GM23338 (cell line): ENCODE results near the gene APOC1. TPM values are rescaled to one million over a fixed set of nuclear protein-coding genes. Genes with fewer than 3 reads are reported as not detected.

Experiments
- ATAC-seq: fragments of 200-7000 bp; cut with Tn5 transposase; 3 replicates; pipeline ENCODE4 v1.9.1; 2020
- DNase-seq: peaks from one replicate; pipeline ENCODE4 v3.0.0-alpha.2; 2015; ENCODE audit warnings: low spot score
- H2AFZ ChIP-seq: fragments of 200-600 bp; sonication (generic); 2 replicates; pipeline ENCODE4 v1.8.0; 2016; ENCODE audit warnings: antibody characterized with exemption, mild to moderate bottlenecking, moderate library complexity
- H3F3A ChIP-seq: fragments of 200-600 bp; sonication (generic); replicated peaks from 2 replicates; pipeline ENCODE4 v1.8.0; 2017; ENCODE audit warnings: antibody characterized with exemption, mixed run types, low read depth
- H3K27ac ChIP-seq: fragments of 200-600 bp; sonication (generic); 2 replicates; pipeline ENCODE4 v1.6.1; 2016; ENCODE audit warnings: low read depth
- H3K27me3 ChIP-seq: fragments of 200-600 bp; sonication (generic); 2 replicates; pipeline ENCODE4 v1.8.0; 2016; ENCODE audit warnings: mild to moderate bottlenecking, mixed run types, moderate library complexity; ENCODE audit not compliant: insufficient read depth
- H3K36me3 ChIP-seq: fragments of 200-600 bp; sonication (generic); 2 replicates; pipeline ENCODE4 v1.8.0; 2016; ENCODE audit warnings: mild to moderate bottlenecking; ENCODE audit not compliant: insufficient read depth
- H3K4me1 ChIP-seq: fragments of 200-600 bp; sonication (generic); 2 replicates; pipeline ENCODE4 v1.8.0; 2016; ENCODE audit warnings: mild to moderate bottlenecking, moderate library complexity; ENCODE audit not compliant: insufficient read depth
- H3K4me2 ChIP-seq: fragments of 200-600 bp; sonication (generic); 2 replicates; pipeline ENCODE4 v1.7.1; 2017; ENCODE audit warnings: mixed run types
- H3K4me3 ChIP-seq: fragments of 200-600 bp; sonication (generic); 2 replicates; pipeline ENCODE4 v1.6.1; 2016; ENCODE audit warnings: mixed run types
- H3K79me2 ChIP-seq: fragments of 200-600 bp; sonication (generic); replicated peaks from 2 replicates; pipeline ENCODE4 v1.8.0; 2017; ENCODE audit warnings: mild to moderate bottlenecking; ENCODE audit not compliant: insufficient read depth
- H3K9me2 ChIP-seq: fragments of 200-600 bp; sonication (generic); 2 replicates; pipeline ENCODE4 v1.8.0; 2017; ENCODE audit not compliant: insufficient read depth
- H4K20me1 ChIP-seq: fragments of 200-600 bp; sonication (generic); replicated peaks from 2 replicates; pipeline ENCODE4 v1.8.0; 2017; ENCODE audit warnings: mild to moderate bottlenecking; ENCODE audit not compliant: insufficient read depth
- H3K27ac Mint-ChIP-seq: 2 replicates; pipeline ENCODE4 v1.8.0; 2020; ENCODE audit warnings: inconsistent platforms, mild to moderate bottlenecking, moderate library complexity, mixed read lengths
- H3K27me3 Mint-ChIP-seq: 3 replicates; pipeline ENCODE4 v1.8.0; 2022; ENCODE audit warnings: low read depth, mild to moderate bottlenecking, moderate library complexity, mixed read lengths, inconsistent platforms; ENCODE audit not compliant: insufficient read depth, poor library complexity
- H3K36me3 Mint-ChIP-seq: 3 replicates; pipeline ENCODE4 v1.8.0; 2021; ENCODE audit warnings: low read depth, mild to moderate bottlenecking, inconsistent platforms, moderate library complexity, mixed read lengths
- H3K4me1 Mint-ChIP-seq: 3 replicates; pipeline ENCODE4 v1.8.0; 2020; ENCODE audit warnings: mild to moderate bottlenecking, inconsistent platforms, mixed read lengths
- H3K4me3 Mint-ChIP-seq: 3 replicates; pipeline ENCODE4 v1.8.0; 2021; ENCODE audit warnings: moderate library complexity, mild to moderate bottlenecking, inconsistent platforms, mixed read lengths
- H3K9me3 Mint-ChIP-seq: 3 replicates; pipeline ENCODE4 v1.8.0; 2020; ENCODE audit warnings: moderate library complexity, mild to moderate bottlenecking, inconsistent platforms, mixed read lengths
- CREB1 ChIP-seq: fragments of 250-450 bp; sonication (Bioruptor Pico); IDR thresholded peaks from 2 replicates; pipeline ENCODE4 v1.5.0; 2020; ENCODE audit warnings: low read depth, mild to moderate bottlenecking, moderate library complexity
- ETS1 ChIP-seq: IDR thresholded peaks from 2 replicates; pipeline ENCODE4 v1.6.1; 2016; ENCODE audit warnings: antibody characterized with exemption
- EZH2 ChIP-seq: fragments of 200-600 bp; sonication (generic); IDR thresholded peaks from one replicate; pipeline ENCODE4 v1.8.0; 2017; ENCODE audit warnings: antibody characterized with exemption, mild to moderate bottlenecking, low read depth; ENCODE audit not compliant: unreplicated experiment
- EZH2phosphoT487 ChIP-seq: fragments of 200-600 bp; sonication (generic); IDR thresholded peaks from one replicate; pipeline ENCODE4 v1.8.1; 2018; ENCODE audit warnings: antibody characterized with exemption; ENCODE audit not compliant: unreplicated experiment
- JUNB ChIP-seq: IDR thresholded peaks from one replicate; pipeline ENCODE4 v1.6.1; 2016; ENCODE audit warnings: antibody characterized with exemption; ENCODE audit not compliant: unreplicated experiment
- NANOG ChIP-seq: IDR thresholded peaks from 2 replicates; pipeline ENCODE4 v1.6.1; 2016; ENCODE audit warnings: antibody characterized with exemption, borderline replicate concordance
- POLR2AphosphoS5 ChIP-seq: IDR thresholded peaks from 2 replicates; pipeline ENCODE4 v1.6.1; 2016; ENCODE audit warnings: antibody characterized with exemption, low read depth
- REST ChIP-seq: IDR thresholded peaks from one replicate; pipeline ENCODE4 v1.6.1; 2018; ENCODE audit warnings: antibody characterized with exemption; ENCODE audit not compliant: unreplicated experiment
- STAT1 ChIP-seq: IDR thresholded peaks from one replicate; pipeline ENCODE4 v1.6.1; 2016; ENCODE audit warnings: antibody characterized with exemption; ENCODE audit not compliant: unreplicated experiment
- ZNF114 ChIP-seq: fragments of 250-450 bp; sonication (Bioruptor Pico); IDR thresholded peaks from 2 replicates; pipeline ENCODE4 v1.5.0; 2020; ENCODE audit warnings: mild to moderate bottlenecking, moderate library complexity
- ZNF331 ChIP-seq: fragments of 250-450 bp; sonication (Bioruptor Pico); IDR thresholded peaks from 2 replicates; pipeline ENCODE4 v1.5.0; 2020; ENCODE audit warnings: low read depth, mild to moderate bottlenecking, moderate library complexity
- ZNF462 ChIP-seq: fragments of 250-450 bp; sonication (Bioruptor Pico); IDR thresholded peaks from 2 replicates; pipeline ENCODE4 v1.5.0; 2020; ENCODE audit warnings: mild to moderate bottlenecking, moderate library complexity
- polyA plus RNA-seq: library from polyadenylated mRNA; unstranded; fragments of >200 nt; fragmentation: Nextera tagmentation; extraction: Ambion mirVana; gene quantifications from 2 replicates; pipeline ENCODE4 v1.2.1, GENCODE V29; 2016
- total RNA-seq: library from RNA; depleted of rRNA; stranded (reverse); fragments of >200 nt; shearing (Covaris generic); gene quantifications from 2 replicates; pipeline ENCODE4 v1.2.3, GENCODE V29; 2014
- TF ChIP-seq, protein P1 (sequence below), 2 experiments: fragments of 200-600 bp in 1 of 2; sonication (generic) in 1 of 2; conservative IDR thresholded peaks; 2 replicates each; pipeline versions ENCODE4 v1.5.1 to v1.6.1; 2016 to 2017; ENCODE audit warnings: antibody characterized with exemption in 2 of 2, low read depth in 2 of 2, mild to moderate bottlenecking in 2 of 2, moderate library complexity in 1 of 2

Gene APOC1
- total and polyA plus RNA-seq, 2 experiments from 2014 or later = 26.8 to 221 TPM

DNA sequence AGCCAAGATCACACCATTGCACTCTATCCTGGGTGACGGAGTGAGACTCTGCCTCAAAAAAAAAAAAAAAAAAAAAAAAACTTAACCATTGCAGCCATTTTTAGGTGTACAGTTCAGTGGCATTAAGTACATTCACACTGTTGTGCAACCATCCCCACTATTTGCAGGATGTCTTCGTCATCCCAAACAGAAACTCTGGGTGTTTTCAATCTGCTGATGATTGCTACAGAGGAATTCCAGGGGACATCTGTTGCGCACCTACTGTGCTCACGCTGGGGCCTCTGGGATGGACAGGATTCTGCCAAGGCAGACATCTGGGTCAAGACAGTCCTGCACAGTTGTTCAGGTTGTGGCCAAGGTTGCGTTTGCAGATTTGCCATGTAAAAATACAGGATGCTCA, 25.3 kb downstream of the APOC1 start (continued):
- TF ChIP-seq JUNB (no peak), EZH2phosphoT487 (no peak), STAT1 (no peak), CREB1 (CRISPR knock-in tag) (no peak), EZH2 (no peak)

DNA sequence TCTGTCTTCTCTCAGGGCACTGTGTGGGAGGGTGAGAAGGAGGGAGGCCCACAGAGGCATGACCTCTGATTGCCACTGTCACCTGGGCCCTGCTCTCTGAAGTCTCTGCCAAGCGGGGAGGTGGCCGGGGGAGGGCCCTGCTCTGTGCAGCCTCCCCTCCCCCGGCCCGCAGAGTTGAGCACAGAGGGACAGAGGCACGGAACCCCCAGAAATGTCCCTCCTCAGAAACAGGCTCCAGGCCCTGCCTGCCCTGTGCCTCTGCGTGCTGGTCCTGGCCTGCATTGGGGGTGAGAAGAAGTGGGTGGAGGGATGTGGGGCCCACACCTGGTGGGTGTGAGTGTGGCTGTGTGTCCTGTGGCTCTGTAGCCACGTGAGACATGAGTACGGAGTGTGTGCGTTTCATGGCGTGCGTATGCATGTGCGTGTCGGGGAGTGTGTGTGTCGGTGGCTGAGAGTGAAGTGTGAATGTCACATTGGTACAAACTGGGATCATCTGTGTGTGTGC, 27.7 kb downstream of the APOC1 start, which contains the start of gene APOC4:
Gene APOC4, plus strand, starts transcription at position 171 of the 505 bp plus-strand sequence. Its CDS starts 41 bp downstream, at position 212.
- Mint-ChIP-seq H3K27ac (no peak within 1 kb of the TSS), H3K4me3 (no peak within 1 kb of the TSS)

More for the DNA sequence above, 27.7 kb downstream of the APOC1 start, which contains the start of gene APOC4:
- Mint-ChIP-seq H3K4me1 (no peaks in the 10 kb centered on the region), H3K36me3 (no peaks in the 10 kb centered on the region; the same call in 2 of the 3 replicates), H3K27me3 (peaks cover 14% of the 10 kb centered on the region), H3K9me3 (no peaks in the 10 kb centered on the region; the same call in 2 of the 3 replicates)
- DNase-seq (no peak), ATAC-seq (no peak)
- Histone ChIP-seq H3K4me3 (no peak within 1 kb of the TSS), H3K79me2 (no peaks in the 10 kb centered on the region), H2AFZ (no peak within 1 kb of the TSS), H3K9me2 (no peaks in the 10 kb centered on the region), H3F3A (0 out of 2 replicates have a peak, but pooled peaks cover 5% of the 10 kb centered on the region), H3K4me2 (no peak within 1 kb of the TSS), H3K36me3 (no peaks in the 10 kb centered on the region), H4K20me1 (no peaks in the 10 kb centered on the region), H3K27ac (no peak within 1 kb of the TSS), H3K4me1 (no peaks in the 10 kb centered on the region), H3K27me3 (no peaks in the 10 kb centered on the region)
- TF ChIP-seq ETS1 (no peak), POLR2AphosphoS5 (no peak), ZNF114 (CRISPR knock-in tag) (no peak), ZNF331 (no peak), EZH2phosphoT487 (no peak), CREB1 (CRISPR knock-in tag) (no peak), ZNF462 (no peak), JUNB (no peak), REST (no peak), NANOG (no peak), STAT1 (no peak), EZH2 (no peak)
- TF ChIP-seq, protein P1, sequence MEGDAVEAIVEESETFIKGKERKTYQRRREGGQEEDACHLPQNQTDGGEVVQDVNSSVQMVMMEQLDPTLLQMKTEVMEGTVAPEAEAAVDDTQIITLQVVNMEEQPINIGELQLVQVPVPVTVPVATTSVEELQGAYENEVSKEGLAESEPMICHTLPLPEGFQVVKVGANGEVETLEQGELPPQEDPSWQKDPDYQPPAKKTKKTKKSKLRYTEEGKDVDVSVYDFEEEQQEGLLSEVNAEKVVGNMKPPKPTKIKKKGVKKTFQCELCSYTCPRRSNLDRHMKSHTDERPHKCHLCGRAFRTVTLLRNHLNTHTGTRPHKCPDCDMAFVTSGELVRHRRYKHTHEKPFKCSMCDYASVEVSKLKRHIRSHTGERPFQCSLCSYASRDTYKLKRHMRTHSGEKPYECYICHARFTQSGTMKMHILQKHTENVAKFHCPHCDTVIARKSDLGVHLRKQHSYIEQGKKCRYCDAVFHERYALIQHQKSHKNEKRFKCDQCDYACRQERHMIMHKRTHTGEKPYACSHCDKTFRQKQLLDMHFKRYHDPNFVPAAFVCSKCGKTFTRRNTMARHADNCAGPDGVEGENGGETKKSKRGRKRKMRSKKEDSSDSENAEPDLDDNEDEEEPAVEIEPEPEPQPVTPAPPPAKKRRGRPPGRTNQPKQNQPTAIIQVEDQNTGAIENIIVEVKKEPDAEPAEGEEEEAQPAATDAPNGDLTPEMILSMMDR (conservative IDR thresholded peaks at IDR 0.05; ENCODE audit: low read depth in 2 of 2) = no peak
